ENCODE measurements around the gene MACROH2A1.

DNA sequence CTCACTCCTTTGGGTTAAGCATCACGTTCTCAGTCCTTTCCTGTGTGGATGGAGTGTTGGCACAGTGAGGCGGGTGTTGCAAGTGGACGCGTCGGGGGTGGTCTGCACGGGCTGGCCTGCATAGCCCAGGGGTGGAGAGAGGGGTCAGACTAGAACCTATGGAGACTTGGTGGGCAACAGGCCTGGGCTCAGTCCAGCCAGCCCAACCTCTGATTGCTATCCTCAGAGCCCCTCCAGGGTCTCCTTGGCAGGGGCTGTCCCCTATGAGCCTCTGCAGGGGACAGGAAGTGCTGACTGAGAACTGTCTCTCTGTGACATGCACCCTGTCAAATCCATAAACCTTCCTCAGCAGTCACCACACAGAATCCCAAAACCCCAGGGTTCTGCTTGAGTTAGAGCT lies 45.9 kb upstream of the MACROH2A1 start:
- no peak for TF ChIP-seq YY1 (IDR thresholded peaks at IDR 0.05; ENCODE audit: low read depth)
- no peak for TF ChIP-seq CEBPB (IDR thresholded peaks at IDR 0.05)
- TF ChIP-seq TAF1 (IDR thresholded peaks at IDR 0.05; ENCODE audit: low read depth) = no peak
- TF ChIP-seq, protein P1, sequence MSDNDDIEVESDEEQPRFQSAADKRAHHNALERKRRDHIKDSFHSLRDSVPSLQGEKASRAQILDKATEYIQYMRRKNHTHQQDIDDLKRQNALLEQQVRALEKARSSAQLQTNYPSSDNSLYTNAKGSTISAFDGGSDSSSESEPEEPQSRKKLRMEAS (IDR thresholded peaks at IDR 0.05) = no peak
- TF ChIP-seq, protein P2, sequence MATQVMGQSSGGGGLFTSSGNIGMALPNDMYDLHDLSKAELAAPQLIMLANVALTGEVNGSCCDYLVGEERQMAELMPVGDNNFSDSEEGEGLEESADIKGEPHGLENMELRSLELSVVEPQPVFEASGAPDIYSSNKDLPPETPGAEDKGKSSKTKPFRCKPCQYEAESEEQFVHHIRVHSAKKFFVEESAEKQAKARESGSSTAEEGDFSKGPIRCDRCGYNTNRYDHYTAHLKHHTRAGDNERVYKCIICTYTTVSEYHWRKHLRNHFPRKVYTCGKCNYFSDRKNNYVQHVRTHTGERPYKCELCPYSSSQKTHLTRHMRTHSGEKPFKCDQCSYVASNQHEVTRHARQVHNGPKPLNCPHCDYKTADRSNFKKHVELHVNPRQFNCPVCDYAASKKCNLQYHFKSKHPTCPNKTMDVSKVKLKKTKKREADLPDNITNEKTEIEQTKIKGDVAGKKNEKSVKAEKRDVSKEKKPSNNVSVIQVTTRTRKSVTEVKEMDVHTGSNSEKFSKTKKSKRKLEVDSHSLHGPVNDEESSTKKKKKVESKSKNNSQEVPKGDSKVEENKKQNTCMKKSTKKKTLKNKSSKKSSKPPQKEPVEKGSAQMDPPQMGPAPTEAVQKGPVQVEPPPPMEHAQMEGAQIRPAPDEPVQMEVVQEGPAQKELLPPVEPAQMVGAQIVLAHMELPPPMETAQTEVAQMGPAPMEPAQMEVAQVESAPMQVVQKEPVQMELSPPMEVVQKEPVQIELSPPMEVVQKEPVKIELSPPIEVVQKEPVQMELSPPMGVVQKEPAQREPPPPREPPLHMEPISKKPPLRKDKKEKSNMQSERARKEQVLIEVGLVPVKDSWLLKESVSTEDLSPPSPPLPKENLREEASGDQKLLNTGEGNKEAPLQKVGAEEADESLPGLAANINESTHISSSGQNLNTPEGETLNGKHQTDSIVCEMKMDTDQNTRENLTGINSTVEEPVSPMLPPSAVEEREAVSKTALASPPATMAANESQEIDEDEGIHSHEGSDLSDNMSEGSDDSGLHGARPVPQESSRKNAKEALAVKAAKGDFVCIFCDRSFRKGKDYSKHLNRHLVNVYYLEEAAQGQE (IDR thresholded peaks at IDR 0.05; ENCODE audit: low read depth) = no peak
- TF ChIP-seq FOXM1 (IDR thresholded peaks at IDR 0.05; ENCODE audit: borderline replicate concordance, low read depth) = no peak
- no peak for TF ChIP-seq EP300 (IDR thresholded peaks at IDR 0.05; ENCODE audit: borderline replicate concordance)
- no peak for TF ChIP-seq TCF12 (IDR thresholded peaks at IDR 0.05; ENCODE audit: low read depth)
- no peak for TF ChIP-seq EGR1 (IDR thresholded peaks at IDR 0.05)
- no peak for TF ChIP-seq RAD21 (IDR thresholded peaks at IDR 0.05; ENCODE audit: low read depth)
- TF ChIP-seq CREB1 (IDR thresholded peaks at IDR 0.05; ENCODE audit: low read depth) = no peak
- TF ChIP-seq NFIC (IDR thresholded peaks at IDR 0.05) = no peak

All from Ishikawa (cell line).